ENCODE results near the gene DZANK1. TPM values are rescaled to one million over a fixed set of nuclear protein-coding genes. Genes with fewer than 3 reads are reported as not detected.

The DZANK1 gene
- total and polyA plus RNA-seq, 2 donors (not counting 3 experiments of a cell fraction or from before 2014, with no cell fraction given) = 1.1 to 1.8 TPM

DNA sequence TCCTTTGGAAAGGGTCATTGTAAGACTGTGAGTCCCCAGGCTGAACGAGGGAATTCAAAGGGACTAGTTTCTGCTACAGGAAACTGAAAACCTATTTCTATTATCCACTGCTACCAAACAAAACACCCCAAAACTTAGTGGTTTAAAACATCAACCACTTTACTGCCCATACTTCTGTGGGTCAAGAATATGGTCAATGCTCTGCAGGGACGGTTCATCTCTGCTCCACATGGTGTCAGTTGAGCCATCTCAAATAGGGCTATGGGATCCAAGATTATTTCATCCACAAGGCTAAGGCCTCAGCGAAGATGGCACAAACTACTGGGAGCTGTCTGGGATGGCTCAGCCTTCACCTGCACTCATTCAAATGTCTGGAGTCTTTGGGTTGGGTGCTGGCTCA lies 65.5 kb downstream of the DZANK1 start:
- Histone ChIP-seq H3K9ac (replicated peaks; ENCODE audit: extremely low read depth, insufficient read depth, low read length) (no peak overlapping the region), H3K79me2 (ENCODE audit: control insufficient read depth, insufficient read depth, low read length) (no peaks in the 10 kb centered on the region), H3K27me3 (ENCODE audit: control insufficient read depth in 2 of 2, insufficient read depth in 2 of 2, low read length in 2 of 2) (no peaks in the 10 kb centered on the region), H3K9me3 (replicated peaks; ENCODE audit: control insufficient read depth, insufficient read depth, low read length) (no peaks in the 10 kb centered on the region), H3K4me2 (ENCODE audit: insufficient read depth, low read length) (no peak overlapping the region), H2AFZ (ENCODE audit: low read depth, low read length) (no peak overlapping the region), H3K27ac (ENCODE audit: insufficient read depth, low read depth, low read length) (no peak overlapping the region), H3K36me3 (ENCODE audit: control insufficient read depth in 2 of 2, extremely low read depth in 1 of 2, insufficient read depth in 2 of 2, low read length in 2 of 2) (no peaks in the 10 kb centered on the region), H3K4me1 (ENCODE audit: control insufficient read depth, extremely low read depth, insufficient read depth, low read length) (no peaks in the 10 kb centered on the region), H3K9me1 (replicated peaks; ENCODE audit: control insufficient read depth, extremely low read depth, insufficient read depth, low read length) (no peaks in the 10 kb centered on the region), H3K4me3 (replicated peaks in 1 of 3; ENCODE audit: insufficient read depth in 1 of 3, low read depth in 1 of 3, low read length in 3 of 3) (no peak overlapping the region), H4K20me1 (replicated peaks; ENCODE audit: control insufficient read depth, extremely low read depth, insufficient read depth, low read length) (no peaks in the 10 kb centered on the region)
- TF ChIP-seq MYC (IDR thresholded peaks at IDR 0.05; ENCODE audit: low read depth, low read length) = no peak
- TF ChIP-seq POLR2AphosphoS5 (IDR thresholded peaks at IDR 0.05; ENCODE audit: insufficient read depth, low read depth, low read length) = no peak
- TF ChIP-seq FOS (IDR thresholded peaks at IDR 0.05; ENCODE audit: borderline replicate concordance, insufficient read depth, low read length) = no peak
- no peak for TF ChIP-seq GATA2 (IDR thresholded peaks at IDR 0.05; ENCODE audit: insufficient read depth, insufficient read length, low read depth, low read length)
- no peak for TF ChIP-seq EZH2 (IDR thresholded peaks at IDR 0.05; ENCODE audit: borderline replicate concordance, low read depth, low read length, severe bottlenecking)
- TF ChIP-seq, protein P1, sequence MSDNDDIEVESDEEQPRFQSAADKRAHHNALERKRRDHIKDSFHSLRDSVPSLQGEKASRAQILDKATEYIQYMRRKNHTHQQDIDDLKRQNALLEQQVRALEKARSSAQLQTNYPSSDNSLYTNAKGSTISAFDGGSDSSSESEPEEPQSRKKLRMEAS (IDR thresholded peaks at IDR 0.05; ENCODE audit: insufficient read depth, insufficient read length) = no peak
- no peak for TF ChIP-seq CTCF (IDR thresholded peaks at IDR 0.05; ENCODE audit: extremely low read depth in 1 of 2, insufficient read depth in 1 of 2, low read depth in 1 of 2, low read length in 2 of 2)
- TF ChIP-seq POLR2A (IDR thresholded peaks at IDR 0.05; ENCODE audit: low read depth, low read length) = no peak
- TF ChIP-seq JUN (IDR thresholded peaks at IDR 0.05; ENCODE audit: borderline replicate concordance, insufficient read depth, insufficient read length, low read depth) = no peak
- intact Hi-C loops (cut with micrococcal nuclease) (no loop called here), dilution Hi-C loops (cut with MboI; ENCODE audit: extremely low pct_ligation_motif_present, low sequenced_read_pairs) (no loop called here)
- FAIRE-seq (no peak), DNase-seq (ENCODE audit: low read depth, low spot score) (no peak)
- ChIA-PET POLR2A (no interaction called here), CTCF (no interaction called here)
- no TSS peak for BruUV-seq (replicated peaks)
